ENCODE measurements around the gene BARHL1.
"Not testable (repeated sequence)": the region's sequence is repeated elsewhere in the genome, so short reads cannot be mapped to it uniquely, and the experiment has no call there.

The BARHL1 gene

DNA sequence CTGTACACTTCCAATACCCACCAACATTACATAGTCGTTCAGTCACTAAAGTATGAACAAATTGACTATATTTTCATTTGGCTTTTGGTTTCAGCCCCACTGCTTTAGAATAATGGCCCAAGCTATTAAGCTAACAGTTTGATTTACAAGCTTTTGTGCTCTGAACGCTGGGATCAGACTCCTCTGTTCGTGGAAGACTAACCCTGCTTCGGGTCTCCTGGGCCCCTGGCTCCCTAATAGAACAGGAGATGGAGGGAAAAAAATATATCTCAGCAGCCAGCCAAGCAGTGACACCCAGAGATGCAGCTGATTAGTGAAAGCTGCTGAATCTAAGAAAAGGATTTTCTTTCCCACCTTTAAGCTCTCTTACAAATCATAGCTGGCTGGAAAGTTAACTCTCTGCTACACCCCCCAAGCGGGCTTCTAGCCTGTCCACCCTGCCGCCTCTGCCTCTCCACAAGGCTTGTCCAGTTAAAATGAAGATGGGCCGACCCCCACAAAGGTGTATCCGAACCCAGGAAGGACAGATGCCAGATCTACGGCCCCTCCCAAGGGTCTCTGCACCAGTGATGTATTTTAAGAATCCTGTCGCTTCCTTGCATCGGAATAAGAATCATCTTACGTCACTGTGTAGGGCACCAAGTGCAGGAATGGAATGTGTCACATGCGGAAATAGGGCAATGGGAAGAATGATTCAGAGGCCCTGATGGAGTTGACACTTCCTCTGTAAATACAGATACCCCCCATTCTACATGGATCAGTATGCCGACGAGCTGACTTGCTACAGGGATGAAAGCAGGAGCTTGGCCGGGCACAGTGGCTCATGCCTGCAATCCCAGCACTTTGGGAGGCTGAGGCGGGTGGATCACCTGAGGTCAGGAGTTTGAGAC lies 33.4 kb upstream of the BARHL1 start:
- Mint-ChIP-seq H3K4me1 (no peaks in the 10 kb centered on the region), H3K36me3 (no peaks in the 10 kb centered on the region), H3K9me3 (no peaks in the 10 kb centered on the region), H3K4me3 (no peak overlapping the region), H3K27ac (no peak overlapping the region)
- ATAC-seq (no peak), DNase-seq (ENCODE audit: low spot score in 2 of 2) (no peak)

DNA sequence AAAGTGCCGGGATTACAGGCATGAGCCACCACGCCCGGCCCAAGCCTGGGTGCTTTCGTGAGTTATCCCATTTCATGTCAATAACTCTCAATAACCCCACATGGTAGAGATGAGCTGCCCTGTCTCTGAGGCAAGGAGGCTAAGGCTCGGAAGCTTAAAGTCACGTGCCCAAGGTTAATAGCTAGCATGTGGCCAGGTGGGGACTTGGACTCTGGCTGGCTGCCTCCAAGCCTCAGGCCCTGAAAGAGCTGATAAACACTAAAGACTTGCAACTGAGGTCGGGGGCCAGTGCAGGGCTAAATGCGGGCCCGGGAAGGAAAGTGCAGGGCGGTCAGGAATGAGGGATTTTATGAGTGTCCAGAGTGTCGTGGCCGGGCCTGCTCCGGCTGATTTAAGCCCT lies 30.9 kb upstream of the BARHL1 start:
- ATAC-seq = no peak
- Mint-ChIP-seq H3K36me3 (no peaks in the 10 kb centered on the region), H3K9me3 (no peaks in the 10 kb centered on the region), H3K4me3 (no peak overlapping the region), H3K4me1 (no peaks in the 10 kb centered on the region), H3K27ac (no peak overlapping the region)
- DNase-seq (ENCODE audit: low spot score in 2 of 2) = no peak

DNA sequence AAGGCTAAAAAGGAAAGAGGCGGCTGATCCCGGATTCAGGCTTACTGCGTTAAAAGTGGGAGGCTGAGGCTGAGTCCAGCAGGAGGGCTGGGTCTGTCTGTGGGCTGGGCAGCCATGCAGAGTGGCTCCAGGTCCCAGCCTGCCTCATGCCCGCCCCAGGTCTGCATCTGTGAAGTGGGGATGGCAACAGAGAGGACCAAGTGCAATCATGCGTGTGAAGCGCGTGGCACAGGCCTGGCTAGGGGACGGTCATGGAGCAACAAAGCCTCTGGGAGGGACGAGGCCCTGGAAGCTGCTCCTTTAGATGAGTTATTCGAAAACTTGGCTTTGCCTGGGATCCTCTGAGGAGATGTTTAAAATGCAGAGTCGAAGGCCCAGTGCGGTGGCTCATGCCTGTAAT lies 30.4 kb upstream of the BARHL1 start:
- DNase-seq (ENCODE audit: low spot score in 2 of 2) (no peak), ATAC-seq (no peak)
- Mint-ChIP-seq H3K9me3 (no peaks in the 10 kb centered on the region), H3K4me3 (no peak overlapping the region), H3K36me3 (no peaks in the 10 kb centered on the region), H3K4me1 (no peaks in the 10 kb centered on the region), H3K27ac (no peak overlapping the region)

DNA sequence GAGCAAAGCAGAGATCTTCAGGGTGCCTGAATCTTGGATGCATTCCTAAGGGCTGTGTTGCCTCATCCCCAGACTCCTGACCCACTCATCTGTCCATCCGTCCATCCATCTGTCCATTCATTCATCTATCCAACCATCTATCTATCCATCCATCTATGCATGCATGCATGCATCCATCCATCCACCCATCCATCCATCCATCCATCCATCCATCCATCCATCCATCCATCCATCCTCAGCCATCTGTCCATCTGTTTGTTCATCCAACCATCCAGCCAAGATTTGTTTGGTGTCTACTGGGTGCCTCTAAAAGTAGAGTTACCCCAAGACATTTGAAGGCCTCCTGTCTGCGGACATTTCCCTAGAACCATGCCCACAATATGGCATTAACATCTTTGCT lies 27.7 kb upstream of the BARHL1 start:
- Mint-ChIP-seq H3K36me3 (no peaks in the 10 kb centered on the region), H3K4me1 (no peaks in the 10 kb centered on the region), H3K27ac (no peak overlapping the region), H3K9me3 (no peaks in the 10 kb centered on the region), H3K4me3 (no peak overlapping the region)
- no peak for DNase-seq (ENCODE audit: low spot score in 2 of 2)
- ATAC-seq = no peak

DNA sequence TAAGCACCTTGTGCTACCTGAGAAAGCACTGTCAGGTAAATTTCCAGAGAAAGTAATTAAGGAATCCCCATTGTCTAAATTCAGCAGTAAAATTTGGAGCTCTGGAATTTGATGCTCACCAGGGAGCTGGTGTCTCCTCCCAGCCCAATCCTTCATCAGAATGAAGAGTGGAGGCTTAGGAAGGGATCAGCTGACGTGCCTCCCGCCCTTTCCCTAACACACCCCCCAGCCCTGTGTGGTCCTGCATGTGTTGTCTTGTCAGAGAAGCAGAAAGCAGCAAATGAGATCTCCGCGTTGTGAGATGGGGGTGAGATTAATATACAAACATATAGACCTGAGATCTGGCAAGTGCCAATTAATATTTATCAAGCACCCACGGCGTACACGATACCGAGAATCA lies 26.9 kb upstream of the BARHL1 start:
- Mint-ChIP-seq H3K27ac (no peak overlapping the region), H3K4me1 (no peaks in the 10 kb centered on the region), H3K4me3 (no peak overlapping the region), H3K9me3 (no peaks in the 10 kb centered on the region), H3K36me3 (no peaks in the 10 kb centered on the region)
- no peak for DNase-seq (ENCODE audit: low spot score in 2 of 2)
- ATAC-seq = no peak

DNA sequence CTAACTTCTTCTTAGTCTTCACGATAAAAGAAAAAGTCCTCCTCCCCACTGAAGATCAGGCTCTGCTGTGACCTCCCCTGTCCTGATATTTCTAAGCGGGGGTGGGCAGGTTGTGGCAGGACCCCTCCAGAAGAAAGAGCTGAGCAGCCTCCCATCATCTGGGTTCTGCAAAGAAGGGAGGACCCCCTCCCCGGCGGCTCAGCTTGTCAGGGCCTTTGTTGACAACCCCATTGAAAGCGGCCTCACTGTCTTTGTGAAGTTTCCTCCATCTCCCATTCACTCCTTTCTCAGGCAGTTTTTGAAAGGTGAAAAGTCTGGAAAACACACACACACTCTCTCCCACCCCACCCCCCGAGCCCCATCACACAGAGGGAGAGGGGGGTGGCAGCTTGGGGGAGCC lies 26.2 kb upstream of the BARHL1 start:
- ATAC-seq (no peak), DNase-seq (ENCODE audit: low spot score in 2 of 2) (no peak)
- H3K27ac Mint-ChIP-seq = no peak overlapping the region
- H3K4me3 Mint-ChIP-seq = no peak overlapping the region
- no peaks in the 10 kb centered on the region for H3K4me1 Mint-ChIP-seq
- no peaks in the 10 kb centered on the region for H3K9me3 Mint-ChIP-seq
- no peaks in the 10 kb centered on the region for H3K36me3 Mint-ChIP-seq

DNA sequence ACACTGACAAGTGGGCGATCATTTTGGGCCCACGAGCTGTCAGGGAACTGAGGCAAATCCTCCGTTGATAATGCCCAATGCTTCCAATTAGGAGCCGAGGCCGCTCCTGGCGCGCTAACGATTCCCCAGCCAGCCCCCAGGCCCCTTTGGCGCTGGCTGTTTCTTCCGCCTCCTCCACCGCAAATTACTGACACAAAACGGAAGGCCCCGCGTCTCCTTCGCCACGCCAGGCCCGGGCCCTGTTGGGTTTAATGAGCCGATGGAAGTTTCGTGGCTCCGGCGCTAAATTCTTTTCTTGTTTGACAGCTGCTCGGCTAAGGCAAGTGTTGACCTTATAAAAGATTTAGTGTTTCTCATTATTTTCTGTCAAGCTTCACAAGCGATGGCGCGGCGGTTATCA lies 25.7 kb upstream of the BARHL1 start:
- H3K4me3 Mint-ChIP-seq = no peak overlapping the region
- DNase-seq (ENCODE audit: low spot score in 2 of 2) (no peak), ATAC-seq (no peak)

DNA sequence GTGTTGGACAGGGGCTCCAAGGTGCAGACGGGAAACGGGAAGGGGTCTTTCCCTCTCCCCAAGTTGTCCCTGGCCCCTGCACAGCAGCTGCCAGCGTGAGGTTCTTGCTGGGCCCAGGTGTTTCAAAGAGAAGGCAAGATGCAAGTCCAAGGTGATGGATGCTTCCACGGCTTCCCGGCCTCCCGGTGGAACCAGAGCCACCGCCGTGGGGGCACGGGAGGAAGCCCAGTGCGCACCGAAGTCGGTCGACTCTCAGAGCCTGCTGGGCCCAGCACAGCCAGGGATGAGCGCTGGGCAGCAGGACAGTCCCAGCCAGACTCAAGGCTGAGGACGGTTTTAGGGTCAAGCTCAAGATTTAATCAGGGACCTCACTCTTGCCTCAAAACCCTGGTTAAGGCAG lies 25.2 kb upstream of the BARHL1 start:
- H3K4me3 Mint-ChIP-seq = no peak overlapping the region
- no peak for ATAC-seq

More for the DNA sequence above, 25.7 kb upstream of the BARHL1 start:
- H3K4me1 Mint-ChIP-seq = no peaks in the 10 kb centered on the region
- H3K9me3 Mint-ChIP-seq = no peaks in the 10 kb centered on the region
- H3K27ac Mint-ChIP-seq = no peak overlapping the region
- H3K36me3 Mint-ChIP-seq = no peaks in the 10 kb centered on the region

DNA sequence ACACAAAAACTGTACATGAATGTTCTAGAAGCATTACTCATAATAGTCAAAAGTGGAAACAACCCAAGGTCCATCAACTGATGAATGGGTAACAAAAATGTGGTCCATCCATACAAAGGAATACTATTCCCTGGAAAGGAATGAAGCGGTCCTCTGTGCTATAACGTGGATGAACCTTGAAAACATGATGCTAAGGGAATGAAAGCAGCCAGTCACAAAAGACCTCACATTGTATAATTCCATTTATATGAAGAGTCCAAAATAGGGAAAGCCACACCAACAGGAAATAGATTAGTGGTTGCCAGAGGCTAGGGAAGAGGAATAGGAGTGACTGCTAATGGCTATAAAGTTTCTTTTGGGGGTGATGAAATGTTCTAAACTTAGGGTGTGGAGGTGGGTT lies 22.7 kb upstream of the BARHL1 start:
- Mint-ChIP-seq H3K4me1 (no peaks in the 10 kb centered on the region), H3K9me3 (no peaks in the 10 kb centered on the region), H3K4me3 (no peak overlapping the region), H3K36me3 (no peaks in the 10 kb centered on the region), H3K27ac (no peak overlapping the region)
- no peak for DNase-seq (ENCODE audit: low spot score in 2 of 2)
- no peak for ATAC-seq

More for the DNA sequence above, 25.2 kb upstream of the BARHL1 start:
- Mint-ChIP-seq H3K9me3 (no peaks in the 10 kb centered on the region), H3K4me1 (no peaks in the 10 kb centered on the region), H3K27ac (no peak overlapping the region), H3K36me3 (no peaks in the 10 kb centered on the region)
- no peak for DNase-seq (ENCODE audit: low spot score in 2 of 2)

DNA sequence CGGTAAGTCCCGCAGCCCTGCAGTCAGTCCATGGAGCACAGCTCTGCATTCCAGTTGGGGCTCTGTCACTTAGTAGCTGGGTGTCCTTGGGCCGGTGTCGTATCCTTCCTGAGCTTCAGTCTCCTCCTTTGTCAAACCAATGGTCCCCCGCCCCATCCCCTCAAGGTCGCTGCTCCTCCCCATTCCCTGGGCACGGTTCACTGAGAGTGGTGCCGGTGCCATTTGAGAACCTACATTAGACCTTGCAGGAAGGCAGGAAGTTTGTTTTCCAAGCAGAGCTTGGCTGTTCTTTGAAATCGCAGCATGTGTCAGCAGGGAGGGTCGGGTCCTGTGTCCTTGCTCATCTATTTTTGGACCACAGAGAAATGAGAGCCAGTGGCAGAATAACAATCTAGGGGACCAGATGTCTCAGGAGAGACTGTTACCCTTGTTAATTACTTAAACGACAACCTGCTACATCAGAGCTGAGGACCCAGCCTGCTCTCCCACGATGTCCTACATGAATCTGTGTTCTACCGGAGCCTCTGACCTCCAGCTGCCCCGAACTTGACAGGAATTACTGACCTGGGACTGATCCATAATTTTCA lies 21.7 kb upstream of the BARHL1 start:
- Mint-ChIP-seq H3K4me1 (no peaks in the 10 kb centered on the region), H3K4me3 (no peak overlapping the region), H3K36me3 (no peaks in the 10 kb centered on the region), H3K9me3 (no peaks in the 10 kb centered on the region), H3K27ac (no peak overlapping the region)
- ATAC-seq = no peak
- DNase-seq (ENCODE audit: low spot score in 2 of 2) = no peak

DNA sequence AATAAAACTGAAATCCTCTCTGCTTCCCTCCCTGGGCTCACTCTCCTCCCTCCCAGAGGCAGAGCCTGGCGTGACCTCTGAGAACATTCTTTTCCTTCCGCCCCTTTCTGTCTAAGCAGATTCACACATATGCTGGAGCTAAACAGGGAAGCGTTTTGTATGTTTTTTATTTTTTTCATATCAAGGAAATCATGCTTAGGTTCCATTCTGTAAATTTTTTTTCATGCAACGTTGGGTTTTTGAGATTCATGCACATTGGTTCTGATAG lies 20.2 kb upstream of the BARHL1 start:
- H3K4me1 Mint-ChIP-seq = no peaks in the 10 kb centered on the region
- no peak overlapping the region for H3K27ac Mint-ChIP-seq
- H3K4me3 Mint-ChIP-seq = no peak overlapping the region
- DNase-seq (ENCODE audit: low spot score in 2 of 2) = no peak
- H3K9me3 Mint-ChIP-seq = no peaks in the 10 kb centered on the region
- ATAC-seq = no peak
- H3K36me3 Mint-ChIP-seq = no peaks in the 10 kb centered on the region

DNA sequence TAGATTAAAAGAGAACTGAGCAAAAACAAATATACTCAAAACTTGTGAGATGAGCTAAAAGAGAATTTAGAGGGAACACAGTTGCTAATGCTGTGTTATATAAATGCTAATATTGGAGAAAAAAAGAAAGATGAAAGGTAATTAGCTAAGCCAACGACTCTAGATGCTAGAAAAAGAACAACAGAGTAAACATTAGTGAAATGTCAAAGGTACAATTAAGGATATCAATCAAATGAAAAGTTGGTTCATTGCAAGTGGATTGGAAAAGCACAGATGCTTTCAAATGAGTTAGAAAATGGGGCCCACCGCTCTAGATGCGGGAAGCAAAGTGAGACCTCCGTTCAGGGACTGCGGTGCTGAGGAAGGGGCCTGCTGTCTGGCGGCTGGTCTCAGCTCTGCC lies 17.9 kb upstream of the BARHL1 start:
- Mint-ChIP-seq H3K9me3 (no peaks in the 10 kb centered on the region), H3K27ac (no peak overlapping the region), H3K4me3 (no peak overlapping the region), H3K36me3 (no peaks in the 10 kb centered on the region), H3K4me1 (no peaks in the 10 kb centered on the region)
- DNase-seq (ENCODE audit: low spot score in 2 of 2) = no peak
- ATAC-seq = no peak

DNA sequence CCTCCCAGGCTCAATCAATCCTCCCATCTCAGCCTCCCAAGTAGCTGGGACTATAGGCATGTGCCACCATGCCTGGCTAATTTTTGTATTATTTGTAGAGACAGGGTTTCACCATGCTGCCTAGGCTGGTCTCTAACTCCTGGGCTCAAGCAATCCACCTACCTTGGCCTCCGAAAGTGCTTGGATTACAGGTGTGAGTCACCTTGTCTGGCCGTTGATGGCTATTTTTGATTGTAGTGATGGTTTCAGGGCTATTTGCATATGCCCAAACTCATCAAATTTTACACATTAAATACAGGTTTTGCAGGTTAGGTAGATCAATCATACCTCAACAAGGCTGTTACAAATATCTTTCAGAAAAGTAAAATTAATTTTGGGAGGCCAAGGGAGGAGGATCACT lies 13.6 kb upstream of the BARHL1 start:
- ATAC-seq; H3K4me1 Mint-ChIP-seq; DNase-seq (ENCODE audit: low spot score in 2 of 2); H3K9me3 Mint-ChIP-seq; H3K4me3 Mint-ChIP-seq; H3K27ac Mint-ChIP-seq; H3K36me3 Mint-ChIP-seq: not testable (repeated sequence)

DNA sequence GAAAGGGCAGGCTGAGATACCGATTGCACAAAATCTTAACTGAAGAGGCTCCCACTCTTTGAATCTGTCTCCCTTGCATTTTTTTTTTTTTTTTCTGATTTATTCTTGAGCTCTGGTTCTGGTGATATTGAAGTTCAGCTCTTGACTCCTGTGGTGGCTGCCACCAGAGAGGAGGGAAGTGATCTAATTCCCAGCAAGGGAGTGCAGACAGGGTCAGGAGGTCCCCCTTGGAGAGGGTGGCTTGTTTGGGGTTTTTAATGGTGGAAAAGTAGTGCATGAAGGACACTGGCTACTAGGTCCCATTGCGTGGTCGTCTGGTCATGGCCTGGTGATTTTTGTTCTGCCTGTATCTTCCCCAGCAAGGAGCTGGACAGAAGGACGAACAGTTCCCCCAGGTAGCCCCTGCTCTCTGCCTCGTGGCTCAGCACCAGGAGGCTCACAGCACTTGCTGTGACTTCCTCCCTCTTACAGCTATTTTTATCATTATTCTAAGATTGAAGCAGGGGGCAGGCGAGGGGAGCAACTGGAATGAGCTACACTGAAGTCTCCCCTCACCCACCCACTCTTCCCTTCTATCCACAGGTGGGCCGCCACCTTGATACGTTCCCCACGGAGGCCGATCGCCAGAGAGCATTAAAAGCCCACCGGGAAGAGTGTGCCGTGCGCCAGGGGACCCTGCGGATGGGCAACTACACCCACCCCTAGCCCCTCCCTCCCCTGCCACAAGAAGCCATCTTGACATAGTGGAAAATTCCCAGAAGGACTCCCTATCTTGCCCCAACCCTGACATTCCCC lies 10.4 kb upstream of the BARHL1 start:
- DNase-seq (ENCODE audit: low spot score in 2 of 2) (no peak), ATAC-seq (no peak)
- Mint-ChIP-seq H3K4me3 (no peak overlapping the region), H3K27ac (no peak overlapping the region), H3K36me3 (no peaks in the 10 kb centered on the region), H3K4me1 (peaks cover 6% of the 10 kb centered on the region), H3K9me3 (no peaks in the 10 kb centered on the region)

DNA sequence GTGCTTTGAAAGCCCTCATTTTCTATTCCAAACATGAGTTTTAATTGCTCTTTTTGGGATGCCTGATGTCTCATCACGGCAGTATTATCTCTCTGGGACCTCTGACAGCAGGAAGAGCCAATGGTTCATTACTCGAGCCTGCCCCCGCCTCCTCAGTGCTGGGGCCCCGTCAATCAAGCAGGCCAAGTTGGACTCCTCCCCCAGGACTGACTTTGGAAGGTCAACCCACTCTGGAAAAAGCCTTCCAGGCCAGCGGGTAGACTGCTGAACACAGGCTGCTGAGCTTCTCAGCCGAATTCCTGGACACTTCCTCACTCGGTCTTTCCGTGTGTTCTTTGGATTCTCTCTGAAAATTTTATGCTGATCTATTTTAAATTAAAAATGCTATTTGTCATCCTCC lies 9.5 kb upstream of the BARHL1 start:
- Mint-ChIP-seq H3K4me1 (peaks cover 6% of the 10 kb centered on the region), H3K9me3 (no peaks in the 10 kb centered on the region), H3K27ac (no peak overlapping the region), H3K4me3 (no peak overlapping the region), H3K36me3 (no peaks in the 10 kb centered on the region)
- DNase-seq (ENCODE audit: low spot score in 2 of 2) (no peak), ATAC-seq (no peak)

Data from stimulated activated effector memory CD8-positive, alpha-beta T cell treated with anti-CD3 and anti-CD28 coated beads, Interleukin-12 subunit alpha, Interleukin-12 subunit beta, amount 100 ng/mL, for 72 hours (primary cell).